GM19395 (cell line): ENCODE measurements around the gene TMEM107.
"Not testable (repeated sequence)": the region's sequence is repeated elsewhere in the genome, so short reads cannot be mapped to it uniquely, and the experiment has no call there.

Experiments
- ATAC-seq: cut with Tn5 transposase; IDR thresholded peaks from one replicate; pipeline ENCODE4 v1.9.1; 2021; ENCODE audit warnings: mild to moderate bottlenecking, moderate library complexity; ENCODE audit not compliant: unreplicated experiment

TMEM107 gene

DNA sequence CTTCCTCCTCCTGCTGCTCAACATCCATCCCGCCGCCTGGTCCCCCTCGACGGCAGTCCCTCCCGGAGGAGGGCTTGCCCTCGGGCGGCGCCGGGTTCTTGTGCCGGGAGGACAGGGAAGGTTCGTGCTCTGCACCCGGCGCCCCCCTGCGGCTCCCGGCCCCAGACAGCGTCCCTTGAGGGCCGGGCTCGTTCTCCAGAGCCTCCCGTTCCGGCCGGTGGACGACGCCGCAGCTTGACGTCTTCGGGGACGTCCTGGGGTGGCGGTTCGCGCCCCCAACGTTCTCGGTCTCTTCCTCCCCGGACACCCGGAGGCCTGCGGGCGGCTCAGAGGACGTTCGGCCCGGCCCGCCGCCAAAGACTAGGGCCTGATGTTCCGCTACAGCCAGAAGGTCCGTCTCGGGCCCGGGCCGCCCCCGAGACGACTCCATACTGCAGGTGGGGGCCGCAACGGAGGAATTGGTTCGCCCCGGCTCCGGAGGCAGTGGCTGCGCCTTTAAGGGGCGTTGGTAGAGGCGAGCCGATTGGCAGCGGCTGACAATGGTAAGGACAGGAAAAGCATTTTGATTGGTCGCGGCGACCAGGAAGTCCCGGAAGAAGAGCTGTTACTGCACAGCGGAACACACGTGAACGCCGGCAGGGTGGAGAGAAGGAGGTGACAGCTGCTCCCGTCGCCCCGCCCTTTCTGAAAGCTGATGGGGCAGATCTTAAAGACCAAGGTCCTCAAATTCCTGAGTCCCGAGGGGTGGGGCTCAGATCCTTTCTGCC, 13.7 kb upstream of the TMEM107 start, which contains the start of gene BORCS6:
BORCS6 (minus strand) TSS at position 470 of the 767 bp plus-strand sequence; CDS start at position 430, 40 bp downstream.
- ATAC-seq: peak; percentile 51

- no peak for ATAC-seq
These were observed 13.0 kb upstream of the TMEM107 start for GRCh38 chr17:8189041-8189710.

GRCh38 chr17:8188263-8188839, 12.2 kb upstream of the TMEM107 start:
- ATAC-seq: no peak

- ATAC-seq: peak; percentile 26
These were observed 11.5 kb upstream of the TMEM107 start for GRCh38 chr17:8187517-8188262.

GRCh38 chr17:8186787-8187516, 10.8 kb upstream of the TMEM107 start:
- ATAC-seq: peak; percentile 39

DNA sequence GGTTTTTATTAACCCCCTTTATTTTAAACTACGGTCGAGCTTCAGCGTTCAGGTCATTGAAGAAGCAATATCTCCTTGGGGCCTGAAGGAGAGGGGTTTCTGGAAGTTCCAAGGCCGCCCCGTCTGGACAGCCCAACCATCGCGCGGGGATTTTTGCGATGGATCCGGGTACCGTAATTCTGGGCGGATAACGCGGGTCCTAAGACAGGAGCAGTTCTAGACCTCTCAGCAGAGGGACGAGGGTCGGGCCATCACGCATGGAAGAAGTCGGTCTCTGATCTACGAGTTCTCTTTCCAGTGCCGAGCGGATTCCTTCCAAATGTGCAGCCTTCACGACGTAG, 10.2 kb upstream of the TMEM107 start:
- ATAC-seq: no peak

DNA sequence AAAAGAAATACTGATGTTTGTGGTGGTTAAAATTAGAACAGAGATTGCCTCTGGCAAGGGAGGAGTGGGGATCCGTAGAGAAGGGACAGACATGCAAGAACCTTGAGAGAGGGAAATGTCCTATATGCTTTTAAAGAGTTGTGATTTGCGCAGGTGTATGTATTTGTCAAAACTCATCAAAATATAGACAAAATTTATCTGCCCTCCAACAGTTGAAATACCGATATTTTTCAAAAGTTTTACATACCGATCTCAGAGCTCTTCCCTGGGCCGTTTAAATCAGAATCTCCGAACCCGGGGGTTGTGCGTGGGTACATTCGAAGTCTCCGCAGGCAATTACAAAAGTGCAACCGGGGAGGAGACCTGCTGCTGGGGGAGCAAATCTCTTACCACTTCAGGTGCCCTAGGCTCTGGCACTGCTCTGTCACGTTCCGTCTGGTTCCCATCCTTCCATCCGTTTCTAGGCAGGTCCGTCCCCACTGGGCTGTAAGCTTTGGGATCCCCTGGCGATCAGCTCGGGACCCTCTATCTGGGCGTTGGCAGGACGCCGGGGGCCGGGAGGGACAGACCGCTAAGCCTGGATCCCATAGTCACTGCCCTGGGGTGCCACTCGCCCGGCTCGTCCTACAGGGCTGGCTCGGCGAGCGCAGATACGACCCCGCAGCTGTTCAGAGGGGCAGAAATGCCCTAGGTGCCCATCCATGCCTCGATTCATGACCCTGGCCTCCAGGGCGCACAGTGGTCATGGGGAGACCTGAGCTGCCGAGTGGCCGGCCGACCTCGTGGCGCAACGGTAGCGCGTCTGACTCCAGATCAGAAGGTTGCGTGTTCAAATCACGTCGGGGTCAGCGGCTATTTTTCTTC, 9.6 kb upstream of the TMEM107 start:
- ATAC-seq: no peak

DNA sequence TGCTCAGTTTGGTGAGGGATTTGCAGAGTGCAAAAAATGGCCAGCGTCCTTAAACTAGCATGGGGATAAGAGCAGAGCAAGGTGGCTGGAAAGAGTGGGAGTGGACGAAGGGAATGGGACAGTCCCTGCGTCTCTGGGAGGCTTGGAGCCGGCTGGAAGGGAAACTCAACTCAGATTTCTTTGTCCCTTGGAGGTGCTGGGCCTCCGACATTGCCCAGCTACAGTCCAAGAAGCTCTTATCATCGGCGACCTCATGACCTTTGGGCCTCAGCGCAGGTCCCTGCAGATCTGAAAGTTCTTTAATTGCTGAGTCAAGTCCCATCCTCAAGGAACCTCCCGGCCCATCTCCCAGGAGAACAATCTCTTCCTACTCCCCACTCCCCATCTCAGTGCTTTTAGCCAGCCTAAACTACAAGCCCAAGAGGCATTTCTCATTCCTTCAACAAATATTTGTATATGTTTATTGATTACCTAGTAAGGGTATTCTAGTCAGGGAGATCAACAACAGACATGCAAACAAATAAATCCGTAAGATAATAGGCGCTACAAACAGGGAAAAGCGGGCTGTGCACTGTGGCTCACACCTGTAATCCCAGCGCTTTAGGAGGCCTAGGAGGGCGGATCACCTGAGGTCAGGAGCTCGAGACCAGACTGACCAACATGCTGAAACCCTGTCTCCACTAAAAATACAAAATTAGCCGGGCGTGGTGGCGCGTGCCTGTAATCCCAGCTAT, 985 bp upstream of the TMEM107 start:
- ATAC-seq: no peak

DNA sequence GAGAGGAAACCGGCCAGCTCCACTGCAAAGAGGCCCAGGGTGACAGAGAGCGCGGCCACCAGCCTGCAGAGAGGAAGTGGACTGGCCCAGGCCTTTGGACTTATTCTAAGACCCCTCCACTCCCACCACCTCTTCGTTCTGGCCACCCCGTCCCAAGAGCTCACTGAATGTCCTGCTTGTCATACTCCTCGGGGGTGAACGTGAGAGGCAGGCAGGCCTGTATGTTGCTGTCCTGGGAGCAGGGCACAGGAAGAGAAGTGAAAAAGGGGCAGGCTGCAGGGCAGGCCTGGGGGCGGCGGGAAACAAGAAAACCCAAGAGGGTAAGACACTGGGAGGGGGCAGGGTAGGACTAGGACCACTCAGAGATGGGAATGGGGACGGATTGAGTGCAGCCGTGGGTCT, 384 bp downstream of the TMEM107 start:
- ATAC-seq: peak; percentile 18

GRCh38 chr17:8173871-8174322, 2.3 kb downstream of the TMEM107 start:
- ATAC-seq: no peak

- ATAC-seq: peak; percentile 81
These were observed 2.9 kb downstream of the TMEM107 start for GRCh38 chr17:8173056-8173870.

GRCh38 chr17:8170186-8170585, 6.0 kb downstream of the TMEM107 start:
- not testable (repeated sequence) for ATAC-seq

DNA sequence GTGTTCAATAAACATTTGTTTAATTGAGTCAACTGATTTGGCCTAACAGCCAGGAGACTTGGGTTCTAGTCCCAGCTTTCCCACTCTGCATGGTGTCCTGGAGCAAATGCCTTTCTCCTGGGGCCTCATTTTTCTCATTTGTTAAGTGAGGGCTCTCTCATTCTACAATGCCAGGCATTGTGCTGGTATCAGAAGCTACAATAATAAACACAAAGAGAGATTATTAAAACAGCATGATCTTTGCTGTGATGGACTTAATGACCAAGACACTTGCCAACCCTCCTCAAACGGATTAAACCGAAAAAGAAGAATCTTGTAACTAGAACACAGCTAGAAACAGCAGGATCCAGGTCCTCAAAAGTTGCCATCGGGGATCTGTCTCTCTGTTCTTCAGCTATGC, 8.7 kb downstream of the TMEM107 start:
- ATAC-seq: no peak

DNA sequence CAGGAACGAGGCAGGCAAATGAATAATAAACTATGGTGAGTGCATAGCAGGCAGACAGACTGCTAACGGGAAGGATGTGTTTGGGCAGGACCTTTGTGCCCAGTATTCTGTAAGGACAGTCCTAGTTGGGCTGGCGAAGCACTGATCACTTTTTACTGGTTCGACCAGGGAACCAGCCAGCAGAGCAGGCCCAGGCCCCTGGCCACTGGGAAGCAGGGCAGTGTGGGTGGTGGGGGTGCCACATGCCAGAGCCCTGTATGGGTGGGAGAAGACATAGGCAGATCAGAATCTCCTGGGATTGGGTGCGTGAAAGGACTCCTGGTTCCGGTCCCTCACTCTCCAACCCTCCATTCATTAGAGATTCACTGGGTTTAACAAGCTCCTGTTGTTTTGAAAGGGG, 9.4 kb downstream of the TMEM107 start:
- no peak for ATAC-seq

- no peak for ATAC-seq
These were observed 11.4 kb downstream of the TMEM107 start for GRCh38 chr17:8164815-8165131.

GRCh38 chr17:8163978-8164814, 12.0 kb downstream of the TMEM107 start:
- ATAC-seq: no peak
